ENCODE data around the gene TTC28.

DNA sequence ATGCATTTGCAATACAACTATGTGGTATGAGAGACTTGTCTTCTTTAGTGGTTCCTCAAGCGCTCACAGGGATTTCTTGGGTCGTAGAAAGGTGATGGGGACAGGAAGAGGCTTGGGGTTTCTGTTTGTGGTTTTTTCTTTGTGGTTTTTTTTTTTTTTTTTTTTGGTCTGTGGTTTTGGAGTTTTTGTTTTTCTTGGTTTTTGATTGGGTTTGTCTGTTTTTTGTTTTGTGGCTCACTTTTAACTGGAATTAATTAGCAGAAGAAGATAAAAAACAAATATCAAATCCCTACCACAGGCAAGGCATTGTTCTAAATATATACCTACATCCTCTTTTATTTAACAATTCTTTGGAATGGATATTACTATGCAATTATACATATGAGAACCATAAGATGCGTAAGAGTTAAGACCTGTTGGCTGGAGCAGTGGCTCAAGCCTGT lies 5.5 kb downstream of the TTC28 start:
- TF ChIP-seq, protein P1, sequence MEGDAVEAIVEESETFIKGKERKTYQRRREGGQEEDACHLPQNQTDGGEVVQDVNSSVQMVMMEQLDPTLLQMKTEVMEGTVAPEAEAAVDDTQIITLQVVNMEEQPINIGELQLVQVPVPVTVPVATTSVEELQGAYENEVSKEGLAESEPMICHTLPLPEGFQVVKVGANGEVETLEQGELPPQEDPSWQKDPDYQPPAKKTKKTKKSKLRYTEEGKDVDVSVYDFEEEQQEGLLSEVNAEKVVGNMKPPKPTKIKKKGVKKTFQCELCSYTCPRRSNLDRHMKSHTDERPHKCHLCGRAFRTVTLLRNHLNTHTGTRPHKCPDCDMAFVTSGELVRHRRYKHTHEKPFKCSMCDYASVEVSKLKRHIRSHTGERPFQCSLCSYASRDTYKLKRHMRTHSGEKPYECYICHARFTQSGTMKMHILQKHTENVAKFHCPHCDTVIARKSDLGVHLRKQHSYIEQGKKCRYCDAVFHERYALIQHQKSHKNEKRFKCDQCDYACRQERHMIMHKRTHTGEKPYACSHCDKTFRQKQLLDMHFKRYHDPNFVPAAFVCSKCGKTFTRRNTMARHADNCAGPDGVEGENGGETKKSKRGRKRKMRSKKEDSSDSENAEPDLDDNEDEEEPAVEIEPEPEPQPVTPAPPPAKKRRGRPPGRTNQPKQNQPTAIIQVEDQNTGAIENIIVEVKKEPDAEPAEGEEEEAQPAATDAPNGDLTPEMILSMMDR (IDR thresholded peaks at IDR 0.05; ENCODE audit: insufficient read depth, low read length, poor library complexity, severe bottlenecking): no peak
- TF ChIP-seq EZH2phosphoT487 (conservative IDR thresholded peaks at IDR 0.05; ENCODE audit: low read length): no peak

All from SU-DHL-6 (cell line).